ENCODE data around the gene RLN3. TPM values are rescaled to one million over a fixed set of nuclear protein-coding genes. Genes with fewer than 3 reads are reported as not detected.

Gene RLN3
- total and polyA plus RNA-seq, 9 of the 15 experiments (the other 6 are each of a cell fraction or from before 2014, with no cell fraction given), result 0.31 to 1.2 (median 0.71) TPM; not detected in 6

DNA sequence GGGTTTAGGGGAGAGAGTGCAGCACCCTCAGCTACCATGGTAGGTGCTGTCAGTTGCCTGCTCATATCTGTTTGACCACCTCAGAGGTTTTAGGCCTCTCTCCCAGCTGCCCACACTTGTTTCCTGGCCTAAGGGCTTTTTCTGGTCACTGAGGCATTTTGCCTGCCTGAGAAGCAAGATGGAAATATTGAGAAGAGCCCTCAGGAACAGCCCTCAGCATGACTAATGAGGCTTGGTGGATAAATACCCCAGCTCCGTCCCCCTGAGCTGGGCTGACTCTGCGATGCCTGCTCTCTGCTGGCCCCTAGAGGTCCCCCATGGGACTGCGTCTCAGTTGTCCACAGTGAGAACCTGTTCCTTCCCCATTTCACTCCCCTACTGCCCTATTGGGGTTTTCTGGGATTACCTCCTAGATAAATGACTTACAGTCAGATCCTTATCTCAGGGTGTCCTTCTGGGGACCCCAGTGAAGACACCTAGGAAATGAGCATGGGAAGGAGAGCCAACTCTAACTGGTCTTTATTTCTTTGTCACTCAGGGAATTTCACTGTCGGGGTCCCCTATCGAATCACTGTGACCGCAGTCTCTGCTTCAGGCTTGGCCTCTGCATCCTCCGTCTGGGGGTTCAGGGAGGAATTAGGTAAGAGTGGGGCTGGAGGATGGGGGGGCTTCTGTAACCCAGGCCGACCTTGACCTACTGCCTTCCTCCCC lies 20.6 kb downstream of the RLN3 start (continued):
- peak; percentile 11 for TF ChIP-seq CTCFL (IDR thresholded peaks at IDR 0.05; ENCODE audit: borderline replicate concordance, insufficient read depth, low read depth, low read length, poor library complexity, severe bottlenecking)
- TF ChIP-seq RAD21 (CRISPR knock-in tag; conservative IDR thresholded peaks at IDR 0.05 in 1 of 2, IDR thresholded peaks at IDR 0.05 in 1 of 2), result peak; percentile 31 to 62; a peak in 2 of 4 replicates
- TF ChIP-seq IRF2 (CRISPR knock-in tag; IDR thresholded peaks at IDR 0.05), result no peak
- TF ChIP-seq SMAD4 (CRISPR knock-in tag; conservative IDR thresholded peaks at IDR 0.05), result 0 out of 2 replicates have a peak, but pooled peaks have one; percentile 31
- TF ChIP-seq U2AF2 (optimal IDR thresholded peaks at IDR 0.05; ENCODE audit: low read depth, low read length), result no peak
- peak; percentile 54; the same call in 1 of the 2 replicates for TF ChIP-seq TRIM28 (IDR thresholded peaks at IDR 0.05)
- 0 out of 2 replicates have a peak, but pooled peaks have one; percentile 26 for TF ChIP-seq JUN (IDR thresholded peaks at IDR 0.05; ENCODE audit: borderline replicate concordance, low read depth, low read length)
- no peak for TF ChIP-seq JUN (CRISPR knock-in tag; IDR thresholded peaks at IDR 0.05; ENCODE audit: borderline replicate concordance)

Data from K562 (cell line).